Measurements from ENCODE around the gene EPHB1. TPM values are rescaled to one million over a fixed set of nuclear protein-coding genes. Genes with fewer than 3 reads are reported as not detected.

The EPHB1 gene
- total and polyA plus RNA-seq, 2 donors (not counting 3 experiments of a cell fraction or from before 2014, with no cell fraction given), result 1.3 to 5.2 TPM

DNA sequence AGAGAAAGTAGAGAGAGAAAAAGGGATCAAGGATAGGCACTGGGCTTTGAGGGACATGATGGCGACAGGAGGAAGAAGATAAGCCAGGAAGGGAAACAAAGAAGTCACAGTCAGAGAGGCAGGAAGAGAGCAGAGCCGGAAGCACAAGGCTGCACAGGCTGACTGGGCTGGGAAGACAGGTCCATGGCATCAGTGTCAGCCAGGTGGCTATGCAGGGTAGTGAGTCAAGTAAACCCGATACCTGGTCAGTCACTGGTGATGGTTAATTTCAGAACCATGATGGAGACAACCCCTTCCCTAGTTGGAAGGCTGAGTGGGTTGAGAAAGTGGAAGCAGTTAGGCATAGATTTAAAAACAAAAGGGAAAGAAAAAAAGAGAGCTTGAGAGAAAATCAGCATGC lies 203.8 kb downstream of the EPHB1 start:
- CTCF ChIA-PET, result no interaction called here
- intact Hi-C loops (cut with micrococcal nuclease), result no loop called here
- no peak for FAIRE-seq

More for the DNA sequence above, 203.8 kb downstream of the EPHB1 start:
- TF ChIP-seq GATA2 (IDR thresholded peaks at IDR 0.05; ENCODE audit: insufficient read depth, insufficient read length, low read depth, low read length) (no peak), POLR2A (IDR thresholded peaks at IDR 0.05; ENCODE audit: low read depth, low read length) (no peak), POLR2AphosphoS5 (IDR thresholded peaks at IDR 0.05; ENCODE audit: insufficient read depth, low read depth, low read length) (no peak), EZH2 (IDR thresholded peaks at IDR 0.05; ENCODE audit: borderline replicate concordance, low read depth, low read length, severe bottlenecking) (no peak), MYC (IDR thresholded peaks at IDR 0.05; ENCODE audit: low read depth, low read length) (no peak), FOS (IDR thresholded peaks at IDR 0.05; ENCODE audit: borderline replicate concordance, insufficient read depth, low read length) (no peak), JUN (IDR thresholded peaks at IDR 0.05; ENCODE audit: borderline replicate concordance, insufficient read depth, insufficient read length, low read depth) (no peak)
- TF ChIP-seq, protein P1, sequence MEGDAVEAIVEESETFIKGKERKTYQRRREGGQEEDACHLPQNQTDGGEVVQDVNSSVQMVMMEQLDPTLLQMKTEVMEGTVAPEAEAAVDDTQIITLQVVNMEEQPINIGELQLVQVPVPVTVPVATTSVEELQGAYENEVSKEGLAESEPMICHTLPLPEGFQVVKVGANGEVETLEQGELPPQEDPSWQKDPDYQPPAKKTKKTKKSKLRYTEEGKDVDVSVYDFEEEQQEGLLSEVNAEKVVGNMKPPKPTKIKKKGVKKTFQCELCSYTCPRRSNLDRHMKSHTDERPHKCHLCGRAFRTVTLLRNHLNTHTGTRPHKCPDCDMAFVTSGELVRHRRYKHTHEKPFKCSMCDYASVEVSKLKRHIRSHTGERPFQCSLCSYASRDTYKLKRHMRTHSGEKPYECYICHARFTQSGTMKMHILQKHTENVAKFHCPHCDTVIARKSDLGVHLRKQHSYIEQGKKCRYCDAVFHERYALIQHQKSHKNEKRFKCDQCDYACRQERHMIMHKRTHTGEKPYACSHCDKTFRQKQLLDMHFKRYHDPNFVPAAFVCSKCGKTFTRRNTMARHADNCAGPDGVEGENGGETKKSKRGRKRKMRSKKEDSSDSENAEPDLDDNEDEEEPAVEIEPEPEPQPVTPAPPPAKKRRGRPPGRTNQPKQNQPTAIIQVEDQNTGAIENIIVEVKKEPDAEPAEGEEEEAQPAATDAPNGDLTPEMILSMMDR (IDR thresholded peaks at IDR 0.05; ENCODE audit: extremely low read depth in 1 of 2, insufficient read depth in 1 of 2, low read depth in 1 of 2, low read length in 2 of 2), result no peak
- TF ChIP-seq, protein P2, sequence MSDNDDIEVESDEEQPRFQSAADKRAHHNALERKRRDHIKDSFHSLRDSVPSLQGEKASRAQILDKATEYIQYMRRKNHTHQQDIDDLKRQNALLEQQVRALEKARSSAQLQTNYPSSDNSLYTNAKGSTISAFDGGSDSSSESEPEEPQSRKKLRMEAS (IDR thresholded peaks at IDR 0.05; ENCODE audit: insufficient read depth, insufficient read length), result no peak
- BruUV-seq (replicated peaks), result no TSS peak
- H2AFZ ChIP-seq (ENCODE audit: low read depth, low read length), result no peak overlapping the region
- DNase-seq (ENCODE audit: low read depth, low spot score), result no peak
- no peaks in the 10 kb centered on the region for H3K27me3 ChIP-seq (ENCODE audit: control insufficient read depth in 2 of 2, insufficient read depth in 2 of 2, low read length in 2 of 2)
- H3K9me3 ChIP-seq (replicated peaks; ENCODE audit: control insufficient read depth, insufficient read depth, low read length), result no peaks in the 10 kb centered on the region
- H3K9ac ChIP-seq (replicated peaks; ENCODE audit: extremely low read depth, insufficient read depth, low read length), result no peak overlapping the region
- H3K27ac ChIP-seq (ENCODE audit: insufficient read depth, low read depth, low read length), result no peak overlapping the region
- no peaks in the 10 kb centered on the region for H3K9me1 ChIP-seq (replicated peaks; ENCODE audit: control insufficient read depth, extremely low read depth, insufficient read depth, low read length)
- POLR2A ChIA-PET, result no interaction called here
- no peaks in the 10 kb centered on the region for H3K79me2 ChIP-seq (ENCODE audit: control insufficient read depth, insufficient read depth, low read length)
- dilution Hi-C loops (cut with MboI; ENCODE audit: extremely low pct_ligation_motif_present, low sequenced_read_pairs), result no loop called here
- H3K4me2 ChIP-seq (ENCODE audit: insufficient read depth, low read length), result no peak overlapping the region
- no peaks in the 10 kb centered on the region for H3K36me3 ChIP-seq (ENCODE audit: control insufficient read depth in 2 of 2, extremely low read depth in 1 of 2, insufficient read depth in 2 of 2, low read length in 2 of 2)
- H3K4me3 ChIP-seq (replicated peaks in 1 of 3; ENCODE audit: insufficient read depth in 1 of 3, low read depth in 1 of 3, low read length in 3 of 3), result no peak overlapping the region
- no peaks in the 10 kb centered on the region for H4K20me1 ChIP-seq (replicated peaks; ENCODE audit: control insufficient read depth, extremely low read depth, insufficient read depth, low read length)
- no peaks in the 10 kb centered on the region for H3K4me1 ChIP-seq (ENCODE audit: control insufficient read depth, extremely low read depth, insufficient read depth, low read length)
